ENCODE results near the gene TMEM132D.

TMEM132D gene

DNA sequence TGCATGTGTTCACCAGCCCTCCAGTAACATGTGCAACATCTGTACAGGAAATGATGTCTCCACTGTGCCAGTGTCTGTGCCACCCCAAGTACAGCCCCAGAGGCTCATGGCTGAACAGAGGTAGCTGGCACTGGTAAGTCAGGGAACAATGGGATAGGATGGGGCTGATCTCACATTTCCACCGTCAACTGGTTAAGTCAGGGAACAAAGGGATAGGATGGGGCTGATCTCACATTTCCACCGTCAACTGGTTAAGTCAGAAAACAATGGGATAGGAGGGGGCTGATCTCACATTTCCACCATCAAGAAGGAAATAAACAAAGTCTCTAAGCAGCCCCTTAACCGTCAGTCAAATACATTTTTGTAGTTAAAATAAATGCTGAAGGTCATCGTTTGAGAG, 246.6 kb downstream of the TMEM132D start:
- no peak for DNase-seq

DNA sequence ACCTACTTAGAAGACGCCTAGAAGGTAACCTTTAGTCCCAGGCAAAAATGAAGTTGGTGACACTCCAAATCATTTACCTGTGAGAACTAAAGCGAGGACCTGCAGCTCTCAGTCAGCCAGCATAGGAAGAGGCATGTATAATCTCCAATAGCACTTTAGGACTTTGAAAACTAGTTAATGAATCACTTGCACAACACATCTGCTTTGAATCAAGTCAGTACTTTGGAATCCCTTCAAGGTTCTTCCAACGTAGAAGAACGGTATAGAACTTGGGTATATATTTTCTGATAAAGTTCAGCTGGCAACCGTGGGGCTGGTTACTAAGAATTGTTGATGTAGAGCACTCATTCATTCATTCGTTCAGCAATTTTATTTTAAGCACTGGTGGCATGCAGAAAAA, 251.9 kb downstream of the TMEM132D start:
- DNase-seq: no peak

DNA sequence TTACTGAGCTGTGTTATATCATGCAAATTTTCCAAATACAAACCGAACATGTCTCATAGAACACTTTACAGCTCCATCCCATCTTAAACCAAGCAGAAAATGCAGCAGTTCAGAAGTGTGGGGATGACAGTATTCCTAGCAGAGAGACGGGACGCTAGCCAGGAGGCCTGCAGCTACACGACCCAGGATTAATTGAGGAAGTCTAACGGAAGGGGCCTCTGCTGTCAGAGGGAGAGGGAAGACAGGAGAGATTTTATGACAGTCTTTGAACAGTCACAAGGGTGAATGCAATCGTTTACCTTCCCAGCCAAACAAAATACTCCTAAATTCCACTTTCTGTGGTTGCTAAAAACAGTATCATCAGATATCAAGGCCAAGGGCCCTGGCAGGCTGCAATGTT, 261.9 kb downstream of the TMEM132D start:
- no peak for DNase-seq

DNA sequence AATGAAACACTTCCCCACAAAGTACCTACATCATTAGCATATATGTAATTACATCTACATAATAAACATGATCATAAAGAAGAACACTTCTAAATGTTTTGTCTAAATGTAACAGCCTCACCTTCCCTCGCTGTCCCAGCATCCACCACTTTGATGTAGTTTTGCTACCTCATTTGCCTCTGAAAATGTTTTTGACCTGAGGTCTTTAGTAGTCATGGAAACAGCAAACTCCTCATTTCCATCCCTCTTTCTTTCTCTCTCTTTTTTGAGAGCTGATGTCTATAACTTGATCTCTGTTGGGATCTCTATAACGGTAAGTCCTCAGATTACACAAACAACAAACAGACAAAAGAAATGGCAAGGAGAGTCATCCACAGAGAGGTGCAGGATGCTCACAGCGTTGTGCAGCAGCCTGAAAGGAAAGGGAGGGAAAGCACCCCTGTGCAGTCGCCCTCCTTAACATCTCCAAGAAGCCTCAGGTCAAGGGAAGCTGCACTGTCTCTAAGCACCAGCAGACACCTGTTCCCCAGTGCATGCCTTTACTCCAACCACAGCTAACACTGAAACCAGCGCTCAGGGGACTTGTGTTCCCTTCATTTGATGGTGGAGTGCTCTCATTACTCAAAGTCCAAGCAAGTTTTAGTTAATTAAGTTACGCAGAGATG, 268.7 kb downstream of the TMEM132D start:
- no peak for DNase-seq

DNA sequence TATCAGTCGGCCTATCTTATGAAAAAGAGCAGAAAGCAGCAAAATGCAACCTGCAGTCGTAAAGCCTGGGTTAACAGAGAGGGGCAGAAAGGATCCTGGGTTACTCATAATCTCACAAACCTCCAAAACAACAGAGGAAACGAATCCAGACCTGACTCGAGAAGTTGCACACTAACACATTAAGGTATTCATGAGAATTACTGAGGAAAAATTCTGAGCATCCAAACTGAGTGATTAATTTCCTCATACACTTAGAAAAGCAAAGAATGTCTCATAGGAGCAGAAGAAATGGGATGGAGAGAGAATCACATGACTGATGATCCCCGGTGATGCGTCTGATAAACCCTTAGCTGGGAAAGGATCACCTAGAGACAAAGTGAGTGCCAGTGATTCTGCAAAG, 272.5 kb downstream of the TMEM132D start:
- DNase-seq: no peak

DNA sequence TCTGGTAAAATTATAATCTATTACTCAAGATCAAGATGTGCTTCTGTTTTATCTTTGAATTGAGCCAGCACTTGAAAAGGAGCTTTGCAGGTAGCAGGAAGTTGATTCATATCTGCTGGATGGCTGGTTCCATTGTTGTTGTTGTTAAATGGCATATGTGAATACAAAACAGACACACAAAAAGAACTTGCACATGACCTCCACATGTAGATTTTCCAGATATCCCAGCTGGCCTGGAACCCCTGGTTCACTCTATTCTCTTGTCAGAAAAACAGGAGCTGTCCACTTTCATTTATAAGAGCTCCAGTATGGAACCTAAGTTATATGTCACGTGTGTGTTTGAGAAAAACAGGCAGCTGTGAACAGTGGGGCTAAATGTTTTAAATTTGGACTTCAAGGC, 273.9 kb downstream of the TMEM132D start:
- no peak for DNase-seq

DNA sequence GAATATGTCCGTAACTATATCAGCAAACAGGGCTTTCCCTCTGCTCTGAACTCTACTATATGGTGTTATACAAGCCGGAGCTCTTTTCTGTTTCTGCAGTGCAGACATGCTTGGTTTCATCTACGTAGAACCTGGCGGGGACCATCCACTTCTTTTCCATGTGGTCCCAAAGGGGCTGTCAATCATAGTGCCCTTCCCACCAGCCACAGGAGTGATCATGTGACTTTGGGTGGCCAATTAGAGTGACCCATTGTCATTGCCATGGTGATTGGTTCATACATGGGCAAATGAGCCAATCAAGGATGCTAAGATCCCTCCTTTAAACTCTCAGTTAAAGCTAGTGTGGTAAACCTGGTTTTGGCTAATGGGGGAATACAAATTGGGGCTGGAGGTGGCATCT, 281.3 kb downstream of the TMEM132D start:
- DNase-seq: no peak

DNA sequence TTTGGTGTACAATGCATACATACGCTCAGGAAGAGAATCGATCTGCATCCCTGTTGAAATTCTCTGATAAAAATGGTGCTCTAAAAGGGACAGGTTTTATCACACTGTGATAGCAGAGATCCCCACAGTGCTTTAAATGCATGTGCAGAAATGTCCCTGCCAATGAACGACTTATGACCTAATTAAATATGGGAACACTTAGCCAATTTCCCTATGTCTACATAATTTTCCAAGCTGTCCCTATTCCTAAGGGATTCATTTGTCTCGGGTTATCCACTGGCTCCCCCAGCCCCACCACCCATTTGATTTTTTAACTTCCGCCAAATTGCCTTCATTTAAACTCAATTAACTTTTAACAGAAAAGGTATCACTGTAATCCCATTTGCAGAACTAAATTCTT, 284.6 kb downstream of the TMEM132D start:
- no peak for DNase-seq

DNA sequence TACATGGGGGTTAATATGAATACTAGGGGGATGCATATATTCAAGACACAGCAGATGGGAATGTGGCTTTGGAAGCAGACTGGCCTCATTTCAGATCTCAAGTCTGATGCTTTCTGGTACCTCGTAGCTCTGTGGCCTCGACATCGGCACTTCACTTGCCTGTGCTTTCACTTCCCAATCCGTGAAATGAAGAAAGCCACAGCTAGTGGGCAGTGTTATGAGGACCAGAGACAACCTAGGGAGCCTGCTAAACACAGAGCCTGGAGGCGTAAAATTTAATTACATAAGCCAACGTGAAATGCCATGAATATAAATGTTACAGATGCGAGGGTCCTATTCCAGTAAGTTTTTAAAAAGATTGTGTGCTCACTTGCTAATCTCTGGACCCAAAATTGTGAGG, 286.0 kb downstream of the TMEM132D start:
- no peak for DNase-seq

DNA sequence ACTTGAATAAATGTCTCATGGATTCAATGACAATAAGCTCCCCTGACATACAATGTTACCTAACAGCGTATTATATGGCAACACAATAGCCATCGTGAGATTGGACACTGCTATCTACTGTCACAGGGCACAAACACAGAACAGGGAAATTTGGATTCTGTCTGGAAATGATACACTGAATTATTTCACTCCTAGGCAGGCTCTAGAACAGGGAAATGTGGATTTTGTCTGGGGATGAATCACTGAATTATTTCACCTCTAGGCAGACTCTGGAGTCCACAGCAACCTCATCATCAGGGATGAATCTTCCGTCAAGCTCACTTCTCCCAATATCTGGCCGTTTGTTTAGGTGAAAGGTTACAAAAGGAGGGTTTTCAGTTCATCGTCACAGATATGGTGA, 288.8 kb downstream of the TMEM132D start:
- no peak for DNase-seq

DNA sequence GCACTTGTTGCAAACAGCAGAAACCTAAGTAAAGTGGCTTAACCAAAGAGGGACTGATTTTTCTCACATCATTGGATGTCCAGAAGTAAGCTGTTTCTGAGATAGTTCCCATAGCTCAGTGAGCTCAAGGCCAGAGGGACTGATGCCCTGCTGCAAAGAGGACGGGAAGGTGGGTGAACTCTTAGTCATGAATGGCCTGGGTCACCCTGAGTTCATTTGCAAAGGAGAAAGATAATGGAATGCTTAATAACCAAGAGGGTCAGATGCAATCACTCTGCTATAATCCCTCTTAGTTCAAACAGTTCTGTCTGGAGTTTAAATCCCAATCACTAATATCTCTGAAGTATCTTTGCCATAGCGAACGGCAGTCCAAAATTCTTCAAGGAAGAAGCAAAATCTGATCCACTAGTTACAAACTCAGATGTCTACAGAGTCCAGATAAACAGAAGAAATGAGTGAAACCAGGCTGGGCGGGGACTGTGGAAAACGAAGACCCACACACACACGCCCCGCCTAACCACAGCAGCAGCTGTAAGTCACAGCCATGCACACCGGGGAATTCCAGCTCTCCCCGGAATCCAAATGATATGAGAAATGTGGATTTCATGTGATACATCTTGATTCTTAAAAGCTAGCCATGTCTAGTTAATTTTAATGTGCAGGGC, 289.5 kb downstream of the TMEM132D start:
- DNase-seq: no peak

DNA sequence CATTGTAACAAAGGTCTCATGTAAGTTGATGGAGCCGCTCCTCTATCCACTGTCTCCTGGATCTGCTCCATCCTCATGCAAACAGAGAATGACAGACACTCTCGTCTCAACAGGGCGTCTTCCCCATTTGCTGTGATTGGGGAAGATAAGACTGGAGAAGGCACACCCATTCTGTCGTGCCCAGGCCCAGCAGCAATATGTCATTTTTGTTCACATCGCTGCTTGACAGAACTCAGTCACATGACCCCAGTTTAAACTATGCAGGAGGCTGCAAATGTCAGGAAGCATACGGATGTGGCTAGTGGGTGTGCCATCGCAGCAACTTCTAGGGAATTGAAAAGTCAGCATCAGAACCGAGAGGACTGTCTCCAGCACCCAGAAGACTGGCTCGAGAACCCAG, 290.5 kb downstream of the TMEM132D start:
- no peak for DNase-seq

DNA sequence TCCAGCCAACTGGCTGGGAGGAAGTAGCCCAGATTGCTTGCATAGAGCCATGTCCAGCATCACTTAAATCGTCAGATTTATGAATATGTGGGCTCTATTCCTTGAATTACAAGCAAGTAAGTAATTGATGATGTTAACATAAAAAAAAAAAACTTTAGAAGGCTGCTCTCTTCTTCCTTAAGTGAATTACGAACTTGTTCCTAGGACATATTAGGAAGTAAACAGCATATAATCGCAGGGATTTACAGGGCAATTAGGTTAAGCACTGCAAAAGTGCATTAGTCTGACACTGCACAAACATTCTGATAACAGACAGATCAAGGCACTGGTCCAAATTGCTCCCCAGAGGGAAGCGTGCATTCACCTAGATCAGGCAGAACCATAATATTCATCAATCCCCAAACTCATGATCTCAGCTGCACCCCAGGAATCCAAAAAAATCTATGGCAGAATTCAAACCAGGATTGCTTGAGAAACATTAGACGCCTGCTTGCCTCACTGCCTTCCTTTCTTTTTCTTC, 293.2 kb downstream of the TMEM132D start:
- no peak for DNase-seq

DNA sequence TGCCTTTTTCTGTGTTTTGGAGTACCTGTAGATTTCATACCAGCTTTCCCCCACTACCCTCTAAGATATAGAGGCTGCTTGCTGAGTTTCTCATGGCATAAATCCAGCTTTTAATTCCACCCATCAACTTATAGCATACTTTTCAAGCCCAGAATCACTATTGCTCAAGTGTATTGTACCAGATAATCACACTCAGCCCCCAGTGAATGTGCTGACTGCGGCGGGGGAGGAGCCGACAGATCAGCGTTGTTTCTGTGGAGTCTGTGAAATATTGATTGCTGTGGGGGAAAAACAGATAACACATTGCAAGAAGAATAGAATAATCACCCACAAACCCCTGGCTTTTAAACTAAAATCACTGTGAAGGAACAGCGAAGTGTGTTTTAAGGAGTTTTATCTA, 296.1 kb downstream of the TMEM132D start:
- DNase-seq: no peak

DNA sequence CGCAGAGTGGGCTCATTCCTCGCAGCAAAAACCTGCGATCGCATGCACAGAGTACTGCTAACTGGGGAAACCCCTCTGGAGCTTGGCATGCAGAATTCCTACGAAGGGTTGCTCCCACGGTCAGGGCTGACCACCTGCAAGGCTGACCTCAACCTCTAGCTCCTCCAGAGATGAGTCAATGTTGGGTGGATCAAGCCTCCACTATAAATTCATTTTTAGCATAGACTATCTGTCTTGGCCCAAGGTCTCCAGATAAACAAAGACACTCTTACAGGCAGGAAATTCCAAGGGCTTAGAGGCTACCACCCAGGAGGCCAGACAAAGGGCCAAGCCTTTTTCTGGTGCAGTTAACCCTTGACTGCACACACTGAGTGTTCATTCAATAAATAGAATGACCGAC, 296.5 kb downstream of the TMEM132D start:
- DNase-seq: no peak

DNA sequence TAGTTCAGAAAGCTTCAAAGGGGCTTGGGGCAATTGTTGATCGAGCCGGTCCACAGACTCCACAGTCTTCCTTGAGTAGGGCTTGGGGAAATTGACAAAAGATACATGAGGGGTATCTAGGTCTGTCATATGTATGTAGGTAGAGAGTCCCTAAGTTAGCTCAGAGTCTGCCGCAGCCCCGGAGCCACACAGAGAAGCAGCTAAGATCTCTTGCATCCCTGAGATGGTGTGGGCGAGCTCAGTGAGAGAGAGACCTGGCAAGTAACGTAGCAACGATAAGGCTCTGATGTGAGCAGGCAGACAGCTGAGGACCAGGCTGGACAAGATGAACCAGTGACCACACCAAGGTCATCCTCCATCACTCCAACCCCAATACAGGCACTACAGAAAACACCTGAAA, 297.6 kb downstream of the TMEM132D start:
- DNase-seq: no peak

DNA sequence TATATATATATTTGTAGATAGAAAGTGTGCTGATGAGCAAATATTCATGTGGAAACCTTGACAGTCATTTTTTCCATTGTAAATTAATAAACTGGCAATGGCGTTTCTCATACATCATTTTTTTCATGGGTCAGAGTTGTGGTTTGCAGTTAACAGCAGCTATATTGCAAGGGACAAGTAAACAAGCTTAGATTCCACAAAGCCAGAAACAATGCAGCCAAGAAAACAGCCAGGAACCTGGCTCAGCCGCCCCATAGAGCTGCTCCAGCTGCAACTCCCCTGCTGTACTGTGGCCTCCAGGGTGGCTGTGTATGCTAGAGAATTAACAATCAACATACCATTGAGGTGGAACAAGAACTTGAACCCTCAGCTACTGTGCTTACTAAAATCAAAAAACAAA, 298.2 kb downstream of the TMEM132D start:
- no peak for DNase-seq

DNA sequence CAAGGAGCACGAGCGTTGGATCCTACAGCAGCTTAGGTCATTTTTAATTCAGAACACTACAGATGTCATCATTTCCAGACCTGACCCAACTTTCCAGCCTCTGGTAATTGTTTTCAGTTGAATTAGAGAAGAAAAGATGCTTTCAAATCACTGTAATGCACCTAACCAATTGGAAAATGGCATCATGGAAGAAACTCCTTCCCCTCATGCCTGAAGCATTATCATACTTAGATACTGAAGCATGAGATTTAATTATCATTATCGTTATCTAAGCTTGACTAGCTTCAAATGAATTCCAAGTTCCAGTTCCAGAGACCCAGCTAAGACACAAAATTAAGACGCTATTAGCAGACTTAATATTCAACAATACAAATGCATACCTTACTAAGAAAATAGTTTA, 299.3 kb downstream of the TMEM132D start:
- DNase-seq: no peak

DNA sequence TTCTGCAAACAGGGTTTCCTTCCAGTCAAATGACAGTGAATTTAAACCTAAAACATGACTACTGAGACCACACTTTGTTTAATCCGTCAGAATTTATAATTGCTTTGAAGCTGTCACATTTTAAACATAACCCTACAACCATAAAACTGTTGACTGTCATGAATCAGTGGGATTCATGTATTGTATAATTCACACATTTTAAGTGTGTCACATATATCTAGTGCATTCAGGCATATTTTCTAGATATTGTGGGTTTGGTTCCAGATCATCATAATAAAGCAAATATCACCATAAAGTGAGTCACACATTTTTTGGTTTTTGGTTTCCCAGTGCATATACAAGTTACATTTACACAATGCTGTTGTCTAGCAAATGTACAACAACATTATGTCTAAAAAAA, 304.4 kb downstream of the TMEM132D start:
- DNase-seq: no peak

DNA sequence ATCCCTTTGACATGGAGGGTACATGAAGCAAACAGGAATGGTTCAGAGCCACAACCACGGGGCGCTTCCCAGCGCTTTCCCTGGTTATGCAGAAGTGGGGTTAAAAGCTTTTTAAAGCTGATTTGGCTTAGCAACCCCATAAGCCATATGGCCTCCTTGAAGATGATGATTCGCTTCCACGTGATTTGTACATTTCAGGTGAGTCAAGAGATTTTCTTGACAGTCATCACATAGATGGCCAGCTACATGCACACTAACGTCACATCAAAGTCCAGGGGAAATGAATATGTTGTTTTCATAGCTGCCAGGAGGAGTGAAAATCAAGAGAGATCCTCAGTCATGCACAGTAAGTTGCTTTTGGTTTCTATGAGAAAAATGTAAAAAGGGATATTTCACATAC, 309.7 kb downstream of the TMEM132D start:
- DNase-seq: no peak

DNA sequence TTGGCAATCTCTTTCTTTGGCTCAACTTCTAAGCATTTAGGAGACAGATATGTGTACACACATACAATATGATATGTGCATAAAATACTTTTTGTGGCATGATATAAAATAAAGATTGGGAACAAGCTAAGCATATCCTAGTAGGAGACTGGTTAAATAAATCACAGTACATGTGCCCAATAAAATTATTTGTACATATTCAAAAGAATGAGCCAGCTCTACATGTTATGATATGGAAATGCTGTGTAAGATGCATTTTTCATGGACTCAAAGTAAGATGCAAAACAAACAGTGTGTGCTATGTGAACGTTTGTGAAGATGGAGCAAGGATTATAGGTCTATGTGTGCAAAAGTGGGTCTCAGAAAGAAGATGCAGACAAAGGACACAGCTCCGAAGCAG, 311.4 kb downstream of the TMEM132D start:
- DNase-seq: no peak

DNA sequence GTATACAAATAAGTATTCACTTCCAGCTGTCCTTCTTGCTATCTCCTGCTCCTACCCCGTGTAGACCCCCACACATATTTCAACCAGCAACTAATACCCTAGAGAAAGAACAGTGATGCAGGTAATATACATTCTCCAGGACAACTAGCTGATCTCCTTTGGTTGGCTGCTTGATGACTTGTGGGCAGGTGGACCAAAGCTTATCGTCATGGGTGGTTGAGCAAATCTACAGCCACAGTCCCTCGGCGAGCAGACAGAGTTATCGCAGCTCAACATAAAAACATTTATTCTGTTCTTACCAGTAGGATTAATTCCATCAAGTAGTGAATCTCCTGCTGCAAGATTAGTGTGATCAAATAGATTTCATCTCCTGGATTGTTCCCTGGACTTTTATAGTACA, 314.3 kb downstream of the TMEM132D start:
- no peak for DNase-seq

DNA sequence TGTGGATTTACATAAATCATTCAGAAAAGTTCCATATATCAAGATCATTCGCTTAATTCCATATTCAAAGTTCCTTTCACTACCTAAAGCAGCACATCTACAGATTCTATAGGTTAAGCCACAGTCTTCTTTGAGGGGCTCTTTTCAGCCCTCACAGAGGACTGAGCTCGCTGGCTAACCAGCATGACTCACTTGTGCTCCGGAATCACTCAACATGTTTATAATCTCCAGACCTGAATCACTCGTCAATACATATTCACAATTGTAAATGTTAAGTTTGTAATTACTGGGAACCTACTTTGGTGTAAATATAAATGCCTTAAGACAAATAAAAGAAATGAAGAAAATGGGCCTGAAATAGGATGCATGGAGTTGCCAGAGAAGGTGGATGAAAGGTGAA, 315.7 kb downstream of the TMEM132D start:
- DNase-seq: no peak

DNA sequence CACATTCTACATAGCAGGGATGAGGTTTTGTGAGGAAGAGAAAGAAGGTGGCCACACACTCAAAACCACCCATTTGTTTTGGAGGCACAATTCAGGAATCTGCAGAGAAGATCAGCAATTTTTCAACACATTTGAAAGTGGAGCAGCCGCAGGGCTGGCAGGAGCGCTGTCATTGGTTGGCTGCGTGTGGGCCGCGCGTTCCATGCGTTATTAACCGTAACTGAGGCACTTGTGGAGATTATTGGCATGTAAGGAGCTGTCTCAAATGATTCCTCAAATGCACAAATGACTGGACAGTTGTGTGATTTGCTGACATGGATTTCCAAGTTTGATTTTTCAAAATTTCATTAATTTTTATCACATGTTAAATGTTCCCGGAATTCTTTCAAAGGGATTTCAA, 318.5 kb downstream of the TMEM132D start:
- DNase-seq: no peak

DNA sequence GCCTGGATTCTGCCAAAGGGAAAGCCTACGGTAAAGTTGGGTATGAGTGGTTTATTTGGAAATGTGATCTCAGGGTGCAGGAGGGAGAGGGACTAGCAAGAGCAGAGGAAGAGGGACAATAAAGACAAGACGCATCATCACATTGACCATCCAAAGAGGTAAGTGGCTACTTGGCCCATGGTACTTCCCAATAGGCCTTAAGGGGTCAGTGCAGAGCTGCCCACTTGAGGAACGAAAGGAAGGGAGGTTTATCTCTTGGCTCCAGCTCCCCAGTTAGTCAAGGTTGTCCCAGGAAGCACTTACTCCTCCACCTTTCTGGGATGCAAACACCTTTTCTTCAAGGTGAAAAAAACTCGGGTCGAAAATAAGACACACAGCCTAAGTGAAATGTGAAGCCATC, 323.9 kb downstream of the TMEM132D start:
- DNase-seq: no peak

All from cerebellar nuclear complex (tissue), 1 donor.